ENCODE results near the gene THUMPD3.

Gene THUMPD3

GRCh38 chr3:9362731-9363530 lies at the start of gene THUMPD3:
Gene THUMPD3, plus strand, starts transcription at chr3:9363054. Its CDS starts 2,015 bp downstream, at chr3:9365069.
- H3K4me3 ChIP-seq (ENCODE audit: low read length), result peak within 1 kb of the TSS; percentile 82
- TF ChIP-seq CTCF (conservative IDR thresholded peaks at IDR 0.05; ENCODE audit: low read length), result peak; percentile 2; the same call in 1 of the 2 replicates
- peak; percentile 88 for DNase-seq (ENCODE audit: low read depth)

- H3K4me3 ChIP-seq (ENCODE audit: low read length), result no peak overlapping the region
- no peak for DNase-seq (ENCODE audit: low read depth)
- no peak for TF ChIP-seq CTCF (conservative IDR thresholded peaks at IDR 0.05; ENCODE audit: low read length)
These were observed 48.1 kb upstream of the THUMPD3 start for GRCh38 chr3:9314796-9315195.

- peak overlapping the region; percentile 41 for H3K4me3 ChIP-seq (ENCODE audit: low read length)
- peak; percentile 64 for DNase-seq (ENCODE audit: low read depth)
- no peak for TF ChIP-seq CTCF (conservative IDR thresholded peaks at IDR 0.05; ENCODE audit: low read length)
These were observed 45.9 kb upstream of the THUMPD3 start for GRCh38 chr3:9316881-9317361.

- no peak overlapping the region for H3K4me3 ChIP-seq (ENCODE audit: low read length)
- no peak for TF ChIP-seq CTCF (conservative IDR thresholded peaks at IDR 0.05; ENCODE audit: low read length)
- no peak for DNase-seq (ENCODE audit: low read depth)
These were observed 40.1 kb upstream of the THUMPD3 start for GRCh38 chr3:9322780-9323179.

GRCh38 chr3:9324944-9325343 lies 37.9 kb upstream of the THUMPD3 start:
- no peak for TF ChIP-seq CTCF (conservative IDR thresholded peaks at IDR 0.05; ENCODE audit: low read length)
- H3K4me3 ChIP-seq (ENCODE audit: low read length), result no peak overlapping the region
- DNase-seq (ENCODE audit: low read depth), result no peak

GRCh38 chr3:9327578-9327977 lies 35.3 kb upstream of the THUMPD3 start:
- DNase-seq (ENCODE audit: low read depth), result no peak
- H3K4me3 ChIP-seq (ENCODE audit: low read length), result no peak overlapping the region
- TF ChIP-seq CTCF (conservative IDR thresholded peaks at IDR 0.05; ENCODE audit: low read length), result no peak

GRCh38 chr3:9330166-9330703 lies 32.6 kb upstream of the THUMPD3 start:
- no peak for TF ChIP-seq CTCF (conservative IDR thresholded peaks at IDR 0.05; ENCODE audit: low read length)
- no peak for DNase-seq (ENCODE audit: low read depth)
- no peak overlapping the region for H3K4me3 ChIP-seq (ENCODE audit: low read length)
